HG03196 (cell line): Measurements from ENCODE around the gene FAU.
"Not testable (repeated sequence)": the region's sequence is repeated elsewhere in the genome, so short reads cannot be mapped to it uniquely, and the experiment has no call there.

Source experiments
- ATAC-seq: cut with Tn5 transposase; IDR thresholded peaks from one replicate; pipeline ENCODE4 v1.9.1; 2021; ENCODE audit not compliant: unreplicated experiment

FAU gene

GRCh38 chr11:65124480-65125196 lies 2.7 kb upstream of the FAU start:
- ATAC-seq, result no peak

- ATAC-seq, result no peak
These were observed 478 bp downstream of the FAU start for GRCh38 chr11:65121447-65121864.

- ATAC-seq, result no peak
These were observed 1.1 kb downstream of the FAU start for GRCh38 chr11:65120831-65121230.

GRCh38 chr11:65119670-65119995 lies 2.3 kb downstream of the FAU start:
- ATAC-seq, result no peak

- not testable (repeated sequence) for ATAC-seq
These were observed 2.9 kb downstream of the FAU start for GRCh38 chr11:65118891-65119669.

GRCh38 chr11:65118097-65118837 lies 3.7 kb downstream of the FAU start:
- ATAC-seq, result no peak

GRCh38 chr11:65117206-65118096 lies 4.5 kb downstream of the FAU start, which contains the start of gene ZNHIT2:
Gene ZNHIT2 (minus strand): TSS chr11:65117701. CDS start chr11:65117653, 48 bp downstream.
- ATAC-seq, result peak; percentile 46

- ATAC-seq, result no peak
These were observed 5.3 kb downstream of the FAU start for GRCh38 chr11:65116370-65117205.

- ATAC-seq, result no peak
These were observed 6.4 kb downstream of the FAU start for GRCh38 chr11:65115361-65116082.

GRCh38 chr11:65114538-65115171 lies 7.3 kb downstream of the FAU start:
- ATAC-seq, result no peak

GRCh38 chr11:65113839-65114238 lies 8.1 kb downstream of the FAU start:
- ATAC-seq, result no peak

- no peak for ATAC-seq
These were observed 8.6 kb downstream of the FAU start for GRCh38 chr11:65113361-65113756.

- ATAC-seq, result no peak
These were observed 9.2 kb downstream of the FAU start for GRCh38 chr11:65112546-65113360.

GRCh38 chr11:65111744-65112545 lies 10.0 kb downstream of the FAU start, which contains the start of gene TM7SF2:
Gene TM7SF2 (plus strand): TSS chr11:65111872. CDS start chr11:65112016, 144 bp downstream.
- ATAC-seq, result peak; percentile 55

- no peak for ATAC-seq
These were observed 10.7 kb downstream of the FAU start for GRCh38 chr11:65111159-65111743.

- ATAC-seq, result peak; percentile 30
These were observed 11.5 kb downstream of the FAU start for GRCh38 chr11:65110354-65110861.
